GM10266 (cell line): ENCODE measurements around the gene RRP8.

Experiments
- DNase-seq: peaks from one replicate; pipeline ENCODE4 v3.0.0; 2012; ENCODE audit errors: extremely low spot score
- CTCF ChIP-seq: IDR thresholded peaks from 2 replicates; pipeline ENCODE4 v1.5.1; 2012; ENCODE audit warnings: mild to moderate bottlenecking, low read depth; ENCODE audit not compliant: control insufficient read depth, insufficient read depth; ENCODE audit errors: missing control alignments

Gene RRP8

GRCh38 chr11:6611092-6611962, 7.9 kb upstream of the RRP8 start:
- no peak for DNase-seq
- TF ChIP-seq CTCF = no peak

- no peak for TF ChIP-seq CTCF
- DNase-seq = no peak
These were observed 7.2 kb upstream of the RRP8 start for GRCh38 chr11:6610591-6610990.

GRCh38 chr11:6609502-6610015, 6.1 kb upstream of the RRP8 start:
- no peak for TF ChIP-seq CTCF
- DNase-seq = no peak

- TF ChIP-seq CTCF = no peak
- no peak for DNase-seq
These were observed 5.5 kb upstream of the RRP8 start for GRCh38 chr11:6608726-6609501.

GRCh38 chr11:6608011-6608410, 4.6 kb upstream of the RRP8 start:
- DNase-seq = no peak
- TF ChIP-seq CTCF = no peak

- DNase-seq = no peak
These were observed 3.9 kb upstream of the RRP8 start for GRCh38 chr11:6607190-6607795.

More at GRCh38 chr11:6607190-6607795, 3.9 kb upstream of the RRP8 start:
- no peak for TF ChIP-seq CTCF
